GM19372 (cell line): Measurements from ENCODE around the gene DRAXIN.

Experiments used
- ATAC-seq: cut with Tn5 transposase; IDR thresholded peaks from one replicate; pipeline ENCODE4 v1.9.1; 2021; ENCODE audit warnings: mild to moderate bottlenecking, low read depth, moderate library complexity; ENCODE audit not compliant: unreplicated experiment

Gene DRAXIN

DNA sequence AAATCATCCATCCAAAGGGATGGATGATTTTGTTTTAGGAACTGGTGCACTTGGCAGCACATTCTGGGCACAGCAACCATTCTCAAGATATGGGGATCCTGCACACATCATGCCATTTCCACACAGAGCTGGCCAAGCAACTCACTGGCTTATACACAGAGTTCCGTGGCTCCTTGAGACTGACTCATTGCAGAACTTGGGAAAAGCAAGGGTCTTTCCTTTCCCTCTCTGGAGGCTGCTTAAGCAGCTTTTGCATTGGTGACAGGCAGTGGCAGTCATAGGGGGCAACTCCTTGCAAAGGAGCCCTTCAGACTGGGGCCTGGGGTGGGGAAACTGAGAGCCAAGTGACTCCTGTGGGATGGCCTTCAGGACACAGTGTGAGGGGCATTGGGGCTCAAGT lies 8.7 kb upstream of the DRAXIN start:
- no peak for ATAC-seq

DNA sequence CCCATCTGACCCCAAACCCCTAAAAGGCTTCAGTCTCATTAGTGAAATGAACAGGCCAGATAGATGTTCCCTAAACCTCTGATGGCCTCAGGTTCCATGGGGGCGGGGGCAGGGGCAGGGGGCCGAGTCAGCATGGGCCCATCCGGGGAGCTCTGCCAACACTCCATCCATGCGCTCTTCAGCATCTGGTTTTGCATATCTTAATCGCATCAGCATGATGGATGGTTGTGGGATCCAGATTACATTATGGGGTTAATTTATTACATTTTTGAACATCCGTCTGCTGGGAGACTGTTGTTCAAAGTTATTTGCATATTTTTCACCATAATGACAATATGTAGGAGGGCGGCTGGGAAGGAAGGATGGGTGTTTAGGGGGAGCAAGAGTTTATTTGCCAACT lies 7.4 kb upstream of the DRAXIN start:
- ATAC-seq, result no peak

DNA sequence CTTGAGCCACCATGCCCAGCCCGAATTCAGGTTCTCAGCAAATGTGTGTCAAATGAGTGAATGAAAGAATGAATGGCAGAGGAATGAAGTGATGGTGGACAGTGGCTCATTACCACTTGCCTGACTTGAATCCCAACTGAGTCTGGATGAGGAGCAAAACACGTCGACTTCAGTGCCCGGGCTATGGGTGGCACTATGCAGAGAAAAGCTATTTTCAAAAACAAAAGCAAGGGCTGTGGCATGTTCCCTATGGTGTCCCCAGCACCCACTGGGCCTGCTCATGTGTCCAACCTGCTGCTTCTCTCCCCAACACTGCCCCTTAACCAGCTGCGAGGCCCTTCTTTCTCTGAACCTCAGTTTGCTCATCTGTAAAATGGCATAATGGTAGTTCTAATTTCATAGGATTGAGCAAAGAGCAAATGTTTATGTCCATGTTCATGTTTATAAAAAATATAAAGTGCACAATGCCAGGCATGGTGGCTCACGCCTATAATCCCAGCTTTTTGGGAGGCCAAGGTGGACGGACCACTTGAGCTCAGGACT lies 6.2 kb upstream of the DRAXIN start:
- no peak for ATAC-seq

DNA sequence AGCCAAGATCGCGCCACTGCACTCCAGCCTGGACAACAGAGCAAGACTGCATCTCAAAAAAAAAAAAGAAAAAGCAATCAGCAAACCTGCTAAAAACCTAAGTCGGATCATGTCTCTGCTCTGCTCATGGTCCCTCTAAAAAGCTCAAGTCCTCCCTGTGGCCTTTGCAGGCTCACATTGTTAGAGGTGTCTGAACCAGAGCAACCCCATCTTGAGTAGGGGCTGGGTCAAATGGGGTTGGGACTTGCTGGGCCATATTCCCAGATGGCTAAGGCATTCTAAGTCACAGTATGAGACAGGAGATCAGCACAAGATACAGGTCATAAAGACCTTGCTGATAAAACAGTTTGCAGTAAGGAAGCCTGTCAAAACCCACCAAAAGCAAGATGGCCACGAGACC lies 3.0 kb upstream of the DRAXIN start:
- ATAC-seq, result no peak

DNA sequence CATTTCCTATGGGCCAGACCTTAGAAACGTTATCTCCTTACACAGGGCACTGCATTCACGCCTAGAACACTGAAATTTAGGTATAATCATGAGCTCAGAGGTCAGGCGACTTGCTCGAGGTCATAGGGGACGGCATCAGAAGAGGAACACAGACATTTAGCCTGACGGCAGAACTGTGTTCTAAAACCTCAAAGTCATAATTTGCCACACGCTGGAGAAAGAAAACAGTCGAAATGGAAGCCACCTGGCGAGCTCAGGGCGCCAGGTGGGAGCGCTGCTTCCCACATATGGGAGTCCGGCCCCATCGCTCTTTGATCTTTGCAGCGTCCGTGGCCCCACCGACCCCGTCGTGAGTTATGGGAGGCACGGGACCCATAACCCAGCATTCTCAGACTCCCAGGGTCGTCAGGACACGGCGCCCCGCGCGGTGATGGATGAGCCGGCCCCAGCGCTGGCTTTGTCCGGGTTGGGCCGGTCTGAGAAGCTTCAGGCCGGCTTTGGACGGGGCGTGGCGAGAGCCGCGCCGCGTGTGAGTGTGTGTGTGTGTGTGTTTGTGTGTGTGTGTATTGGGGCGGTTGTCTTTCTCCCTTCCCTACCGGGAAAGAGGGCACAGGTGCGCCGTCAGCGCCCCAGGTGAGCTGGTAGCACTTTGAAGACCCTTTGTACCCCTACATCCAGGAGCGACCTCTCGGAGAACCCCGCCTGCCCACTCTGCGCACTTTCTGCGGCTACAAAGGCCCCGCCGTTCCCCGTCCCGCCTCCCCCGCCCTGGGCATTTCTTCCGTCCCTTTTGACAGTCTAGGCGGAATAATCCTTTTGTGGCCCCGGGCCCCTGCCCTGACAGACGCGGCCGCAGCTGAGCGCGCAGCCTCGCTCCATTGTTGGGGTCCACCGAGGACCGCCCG lies 861 bp upstream of the DRAXIN start:
- no peak for ATAC-seq

DNA sequence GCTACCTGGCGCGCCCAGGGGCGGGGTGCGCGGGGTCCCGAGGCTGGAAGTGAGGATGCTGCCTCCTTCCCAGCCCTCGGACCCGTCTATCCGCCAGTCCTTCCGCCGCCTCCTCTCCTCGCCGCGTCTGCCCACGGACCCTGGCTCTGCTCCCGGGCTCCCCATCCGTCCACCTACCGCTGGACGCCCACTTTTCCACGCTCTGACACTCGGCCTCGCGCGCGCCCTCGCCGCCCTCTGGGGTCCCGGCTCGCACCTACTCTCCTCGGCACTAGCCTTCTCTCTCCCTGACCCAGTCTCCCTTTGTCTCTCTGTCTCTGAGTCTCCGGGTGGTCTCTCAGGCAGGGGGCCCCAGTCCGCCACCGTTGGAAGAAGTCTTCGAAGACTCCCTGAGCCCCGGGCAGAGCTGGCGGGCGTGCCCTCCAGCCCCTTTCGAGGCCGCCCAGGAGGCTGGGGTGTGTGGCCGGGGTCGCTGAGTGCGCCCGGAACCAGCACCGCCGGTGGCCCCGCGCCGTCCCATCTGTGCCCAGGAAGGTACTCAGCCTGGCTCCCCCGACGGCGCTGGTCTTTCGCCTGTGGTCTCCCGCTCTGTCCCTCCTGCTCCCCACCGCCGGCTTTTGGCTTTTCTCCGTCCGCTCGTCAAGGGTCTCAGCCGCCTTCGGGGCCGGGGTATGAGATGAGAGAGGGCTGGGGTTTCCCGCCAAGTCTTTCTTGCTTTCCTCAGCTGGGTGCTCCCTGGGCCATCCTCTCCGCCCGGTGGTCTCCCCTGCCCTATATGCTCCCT lies 610 bp downstream of the DRAXIN start:
- no peak for ATAC-seq

DNA sequence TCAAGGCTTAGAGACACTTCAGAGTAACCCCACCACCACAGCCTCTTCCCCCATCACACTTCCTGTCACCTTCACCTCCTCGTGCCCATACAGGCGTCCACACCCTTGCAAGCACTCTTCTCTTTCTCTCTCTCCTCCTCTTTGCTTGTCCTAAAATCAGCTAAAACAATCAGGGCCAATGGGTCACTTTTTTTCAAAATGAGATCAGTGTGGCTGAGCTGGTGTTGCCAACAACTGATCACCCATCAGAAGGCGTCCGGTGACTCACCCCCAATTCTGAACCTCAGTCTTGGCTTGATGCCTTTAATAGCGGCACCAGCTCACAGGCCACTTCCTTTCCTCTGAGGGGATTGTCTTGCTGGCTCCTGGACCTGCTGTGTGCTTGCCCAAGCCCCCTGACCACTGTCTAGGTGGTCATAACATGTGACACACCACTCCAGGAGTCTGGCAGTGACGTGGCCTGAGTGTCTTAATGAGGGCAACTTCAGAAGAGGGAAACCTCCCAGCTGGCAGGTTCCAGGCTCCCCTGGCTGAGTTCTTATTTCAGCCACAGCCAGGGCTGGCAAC lies 1.6 kb downstream of the DRAXIN start:
- no peak for ATAC-seq

DNA sequence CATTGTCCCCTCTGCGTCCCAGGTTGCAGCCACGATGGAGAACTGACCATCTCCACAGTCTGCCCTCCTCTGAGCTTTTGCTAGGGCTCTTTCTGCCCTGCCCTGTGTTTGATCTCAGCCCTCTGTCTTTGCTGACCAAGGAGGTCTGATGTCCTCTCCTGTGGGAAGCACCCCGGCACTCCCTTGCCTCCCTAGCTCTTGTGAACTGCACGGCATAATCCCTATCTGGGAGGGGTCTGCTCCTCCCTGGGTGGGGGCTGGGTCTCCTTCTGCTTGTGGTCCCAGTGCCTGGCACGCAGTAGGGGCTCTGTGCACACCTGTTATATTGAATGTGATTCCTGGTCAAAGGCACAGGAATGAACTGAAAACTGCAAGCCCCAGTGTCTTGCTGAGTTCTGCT lies 2.4 kb downstream of the DRAXIN start:
- ATAC-seq, result no peak

DNA sequence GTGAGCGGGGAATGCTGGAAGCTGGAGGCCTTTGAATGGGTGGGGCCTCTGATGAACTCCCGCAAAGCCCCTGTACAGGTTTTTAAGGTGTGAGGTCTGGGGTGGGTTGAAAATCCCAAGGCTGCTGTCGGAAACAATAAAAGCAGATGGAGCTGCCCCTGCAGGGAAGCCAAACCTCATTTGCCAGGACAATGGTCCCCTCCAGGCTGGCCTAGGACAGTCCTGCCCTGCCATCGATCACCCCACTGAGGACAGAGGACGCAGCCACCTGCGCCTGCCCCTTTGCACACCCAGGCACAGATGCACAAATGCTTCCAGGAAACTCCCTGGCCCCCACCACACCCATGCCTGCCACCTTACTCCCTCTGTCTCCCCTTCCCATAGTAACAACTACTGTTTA lies 4.4 kb downstream of the DRAXIN start:
- no peak for ATAC-seq

DNA sequence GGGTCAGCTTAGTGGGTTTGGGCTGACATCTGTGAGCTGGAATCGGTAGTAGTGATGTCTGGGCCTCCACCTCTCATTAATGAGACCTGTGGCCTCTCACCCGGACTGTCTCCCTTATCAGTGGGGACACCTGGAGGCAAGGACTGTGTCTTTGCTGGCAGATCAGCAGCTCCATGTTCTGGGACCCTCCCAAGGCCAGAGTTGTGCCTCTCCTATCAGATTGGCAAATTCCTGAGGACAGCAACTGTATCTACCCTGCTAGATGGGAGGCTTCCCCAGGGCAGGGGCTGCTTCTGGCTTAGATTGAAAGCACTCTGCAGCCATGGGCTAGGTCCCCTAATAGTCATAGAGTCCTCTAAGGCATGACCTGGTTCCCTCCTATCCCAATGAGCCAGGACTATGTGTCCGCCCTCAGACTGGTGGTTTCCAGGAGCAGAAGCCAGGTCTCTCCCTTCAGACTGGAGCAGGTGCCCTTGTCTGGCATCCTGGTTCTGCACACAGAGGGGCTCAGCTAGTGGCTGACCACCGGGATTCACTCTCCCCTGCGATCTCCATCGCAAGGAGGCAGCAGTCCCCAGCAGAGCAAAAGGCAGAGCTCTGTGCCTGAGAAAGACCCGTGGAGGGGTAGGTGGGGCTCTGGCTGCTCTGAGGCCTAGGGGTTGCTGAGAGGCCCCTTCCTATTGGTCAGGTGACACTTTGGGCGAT lies 5.8 kb downstream of the DRAXIN start:
- ATAC-seq, result no peak

DNA sequence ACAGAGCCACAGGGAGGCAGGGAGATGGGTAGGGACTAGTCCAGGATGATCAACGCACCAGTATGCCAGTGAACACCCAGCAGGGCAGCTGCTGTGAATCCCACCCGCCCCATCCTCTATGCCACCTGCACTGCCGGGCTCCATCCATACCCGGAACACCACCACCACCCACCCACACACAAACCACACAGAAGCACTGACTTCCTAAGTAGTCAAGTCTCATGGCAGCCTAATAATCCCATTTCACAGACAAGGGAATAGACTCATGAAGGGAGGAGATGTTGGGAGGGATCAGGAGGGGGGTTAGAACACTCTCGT lies 6.3 kb downstream of the DRAXIN start:
- no peak for ATAC-seq

DNA sequence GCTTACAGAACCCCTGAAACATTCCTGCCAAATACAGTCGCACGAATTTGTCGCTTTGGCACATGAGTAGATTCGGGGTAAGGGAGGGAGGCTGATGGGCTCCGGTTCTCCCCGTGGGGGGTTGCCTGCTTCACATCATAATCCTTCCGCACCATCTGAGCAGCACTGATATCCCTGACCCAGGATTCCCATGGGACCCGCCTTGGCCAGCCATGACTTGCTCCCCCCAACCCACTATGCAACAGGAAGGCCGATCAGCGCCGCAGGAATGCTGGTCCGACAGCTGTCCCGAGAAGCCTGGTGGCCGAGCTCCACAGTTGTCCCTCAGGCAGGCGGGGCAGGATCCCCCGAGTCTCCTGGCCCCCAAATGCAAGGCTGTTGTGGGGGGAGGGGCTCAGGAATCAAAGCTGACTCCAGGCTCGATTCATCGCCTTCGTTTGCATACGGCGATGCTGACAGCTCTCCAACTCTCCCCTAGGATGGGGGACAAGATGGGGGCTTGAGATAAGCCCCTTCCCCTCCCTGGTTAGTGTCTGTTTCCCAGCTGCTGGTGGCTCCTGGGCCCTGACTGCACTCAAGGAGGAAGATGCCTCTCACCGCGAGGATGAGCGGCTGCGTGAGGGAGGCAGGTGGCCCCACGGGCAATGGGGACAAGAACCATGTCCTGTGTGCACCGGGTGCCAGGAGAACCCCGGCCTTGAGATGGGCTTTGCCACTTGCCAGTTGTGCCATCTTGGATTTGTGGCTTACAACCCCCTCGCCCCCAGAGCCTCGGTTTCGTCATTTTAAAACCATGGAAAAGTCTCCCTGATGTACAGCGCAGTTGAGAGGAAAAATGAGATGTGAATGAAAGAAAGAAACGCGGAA lies 9.3 kb downstream of the DRAXIN start:
- ATAC-seq, result no peak

DNA sequence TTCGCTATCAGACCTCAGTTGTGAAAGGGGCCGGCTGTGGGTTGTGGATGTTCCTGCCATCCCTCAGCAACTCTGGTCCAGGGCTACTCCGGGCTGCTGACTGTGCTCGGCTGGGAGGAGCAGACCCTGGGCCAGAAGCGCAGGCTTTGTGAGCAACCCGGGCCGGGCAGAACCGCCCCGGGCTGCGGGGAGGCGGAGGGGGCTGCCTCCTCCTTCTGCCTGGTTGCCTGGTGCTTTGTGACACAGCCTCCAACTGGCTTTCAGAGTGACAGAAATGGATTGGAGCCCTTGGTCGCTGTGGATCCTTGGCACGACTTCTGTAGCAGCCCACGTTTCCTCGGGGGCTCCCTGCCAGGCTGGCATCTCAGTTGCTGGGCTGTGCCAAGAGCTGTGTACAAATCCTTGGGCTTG lies 10.0 kb downstream of the DRAXIN start:
- no peak for ATAC-seq

DNA sequence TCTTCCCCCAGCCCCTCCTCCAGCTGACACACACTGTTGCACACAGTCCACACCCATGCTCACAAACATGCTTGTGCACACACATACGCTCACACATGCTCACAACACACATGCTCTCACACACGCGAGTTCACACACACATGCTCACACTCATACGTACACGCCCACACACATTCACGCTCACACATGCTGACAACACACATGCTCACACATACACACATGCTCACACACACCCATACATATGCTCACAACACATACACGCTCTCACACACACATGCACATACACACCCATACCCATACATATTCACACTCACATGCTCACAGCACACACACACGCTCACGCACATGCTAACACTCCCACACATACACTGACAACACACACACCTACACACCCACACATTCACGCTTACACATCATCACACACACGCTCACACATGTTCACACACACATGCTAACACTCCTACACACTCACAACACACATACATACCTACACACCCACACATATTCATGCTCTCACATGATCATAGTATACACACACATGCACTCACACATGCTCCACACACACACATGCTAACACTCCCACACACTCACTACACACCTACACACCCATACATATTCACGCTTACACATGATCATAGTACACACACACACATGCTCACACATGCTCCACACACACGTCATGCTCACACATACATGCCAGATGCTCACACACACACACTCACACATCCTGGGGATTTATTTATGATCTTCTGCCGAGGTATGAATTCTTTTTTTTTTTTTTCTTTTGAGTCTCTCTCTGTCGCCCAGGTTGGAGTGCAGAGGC lies 10.7 kb downstream of the DRAXIN start:
- no peak for ATAC-seq

DNA sequence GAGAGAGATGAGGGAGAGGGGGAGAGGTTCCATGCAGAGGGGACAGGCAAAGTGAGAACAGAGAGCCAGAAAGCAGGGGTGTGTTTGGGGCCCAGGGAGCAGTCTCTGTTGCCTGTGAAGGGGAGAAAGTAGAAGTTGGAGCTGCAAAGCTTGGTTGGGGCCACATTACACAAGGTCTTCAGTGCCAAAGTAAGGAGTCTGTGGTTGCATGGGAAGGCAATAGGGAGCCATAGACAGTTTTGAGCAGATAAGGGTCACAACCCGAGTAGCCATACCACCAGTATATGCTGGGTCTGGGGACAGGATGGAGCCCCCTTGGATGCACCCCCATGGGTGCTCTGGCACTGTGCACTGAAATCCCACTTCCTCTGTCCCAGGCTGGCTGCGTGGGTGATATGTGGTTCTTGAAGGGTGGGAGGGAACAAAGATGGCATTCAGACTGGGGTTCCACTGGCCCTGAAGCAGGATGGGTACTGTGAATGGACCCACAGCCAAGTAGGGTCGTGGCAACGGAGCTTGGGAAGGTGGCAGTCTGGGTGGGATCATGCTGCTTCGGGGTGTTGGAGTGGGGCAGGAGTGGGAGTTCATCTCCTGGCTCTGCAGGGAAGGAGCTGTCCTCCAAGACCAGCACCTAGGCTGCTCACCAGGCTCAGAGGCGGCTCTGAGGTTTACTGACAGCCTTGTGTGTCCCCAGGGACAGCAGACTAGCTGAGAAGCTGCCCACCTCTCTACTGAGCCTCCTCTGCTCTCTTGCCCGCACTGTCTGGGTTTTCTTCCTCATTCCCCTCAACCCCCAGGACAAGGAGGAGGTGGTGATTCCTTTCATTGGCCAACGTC lies 12.1 kb downstream of the DRAXIN start:
- no peak for ATAC-seq

DNA sequence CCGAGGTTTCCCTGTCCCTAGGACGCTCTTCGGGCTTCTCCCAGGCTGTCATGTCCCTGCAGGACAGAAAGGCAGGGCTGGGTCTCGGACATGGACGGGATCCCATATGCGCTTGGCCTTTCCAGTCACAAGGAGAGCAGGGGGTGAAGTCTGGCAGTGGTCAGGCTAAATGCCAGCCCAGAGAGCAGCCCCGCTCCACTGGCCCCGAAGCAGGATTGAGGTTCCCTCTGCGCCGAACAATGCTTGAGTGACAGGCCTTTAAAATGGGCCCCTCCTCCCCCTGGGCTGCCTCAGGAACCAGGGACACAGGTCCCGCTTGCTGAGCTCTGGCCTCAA lies 12.7 kb downstream of the DRAXIN start:
- no peak for ATAC-seq

DNA sequence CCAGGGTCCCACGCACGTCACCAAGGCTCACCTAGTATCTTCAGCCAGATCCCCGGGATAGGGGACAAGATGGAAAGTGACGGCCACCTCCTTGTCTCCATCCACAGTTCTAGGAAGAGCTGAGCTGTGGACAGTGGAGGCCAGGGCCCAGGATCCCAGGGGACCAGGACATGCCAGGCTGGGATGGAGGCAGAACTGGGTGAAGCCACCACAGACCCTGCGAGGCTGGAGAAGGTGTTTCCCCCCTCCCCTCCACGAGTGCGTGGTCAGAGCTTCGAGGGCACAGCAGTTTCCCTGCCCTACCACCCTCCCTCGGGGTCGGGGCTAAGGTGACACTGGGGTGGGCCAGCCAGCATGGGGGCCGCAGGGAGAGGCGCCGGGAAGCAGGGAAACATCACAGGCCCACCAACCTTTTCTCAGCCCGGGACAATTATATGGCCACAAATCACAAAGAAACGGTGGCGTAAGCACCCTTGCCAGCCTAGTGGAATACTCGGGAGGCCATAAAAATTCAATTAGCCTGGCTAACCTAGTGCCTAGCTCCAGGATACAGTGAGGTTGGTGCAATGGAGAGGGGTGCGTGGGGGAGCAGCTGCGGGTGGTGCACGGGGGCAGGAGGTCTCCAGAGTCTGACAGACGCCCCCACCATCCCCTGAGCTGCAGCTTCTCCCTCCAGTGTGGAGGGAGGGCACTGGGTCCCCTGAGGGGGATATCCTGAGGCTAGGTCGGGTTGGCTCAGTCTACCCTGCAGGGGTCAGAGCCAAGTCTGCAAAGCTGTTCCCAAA lies 13.4 kb downstream of the DRAXIN start:
- no peak for ATAC-seq
